Measurements from ENCODE around the gene NEUROD6.

DNA sequence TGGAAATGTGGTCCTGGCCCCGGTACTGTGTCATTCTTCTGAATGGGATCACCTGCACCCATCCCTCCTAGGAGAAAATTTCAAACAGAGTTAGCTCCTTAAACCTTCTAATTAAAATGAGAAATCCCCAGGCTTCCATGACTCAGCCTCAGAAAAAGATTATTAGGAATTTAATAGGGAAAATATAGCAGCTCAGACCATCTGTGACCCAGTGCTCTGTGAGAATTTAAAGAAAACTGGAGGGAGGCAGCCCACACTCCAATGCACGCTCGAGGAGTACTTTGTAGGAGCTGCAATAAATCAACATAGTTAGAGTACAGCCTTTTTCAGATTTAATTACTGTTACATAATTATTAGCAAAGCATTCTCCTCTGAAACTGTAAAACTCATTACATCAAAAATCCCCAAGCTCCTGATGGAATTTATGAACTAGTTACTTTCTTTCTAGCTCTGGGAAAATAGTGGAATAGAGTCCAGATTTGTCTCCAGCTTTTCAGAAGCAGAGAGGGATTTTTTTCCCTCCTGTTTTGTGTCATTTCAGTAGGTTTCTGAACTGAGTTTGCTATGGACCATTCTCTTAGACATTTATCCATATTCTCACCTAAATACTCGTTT lies 30.1 kb downstream of the NEUROD6 start:
- TF ChIP-seq CTCF (conservative IDR thresholded peaks at IDR 0.05; ENCODE audit: low read depth in 2 of 2) (no peak), EZH2phosphoT487 (IDR thresholded peaks at IDR 0.05; ENCODE audit: unreplicated experiment) (no peak), POLR2AphosphoS5 (IDR thresholded peaks at IDR 0.05; ENCODE audit: low read depth) (no peak), EZH2 (IDR thresholded peaks at IDR 0.05; ENCODE audit: low read depth, unreplicated experiment) (no peak)
- TF ChIP-seq, protein P1, sequence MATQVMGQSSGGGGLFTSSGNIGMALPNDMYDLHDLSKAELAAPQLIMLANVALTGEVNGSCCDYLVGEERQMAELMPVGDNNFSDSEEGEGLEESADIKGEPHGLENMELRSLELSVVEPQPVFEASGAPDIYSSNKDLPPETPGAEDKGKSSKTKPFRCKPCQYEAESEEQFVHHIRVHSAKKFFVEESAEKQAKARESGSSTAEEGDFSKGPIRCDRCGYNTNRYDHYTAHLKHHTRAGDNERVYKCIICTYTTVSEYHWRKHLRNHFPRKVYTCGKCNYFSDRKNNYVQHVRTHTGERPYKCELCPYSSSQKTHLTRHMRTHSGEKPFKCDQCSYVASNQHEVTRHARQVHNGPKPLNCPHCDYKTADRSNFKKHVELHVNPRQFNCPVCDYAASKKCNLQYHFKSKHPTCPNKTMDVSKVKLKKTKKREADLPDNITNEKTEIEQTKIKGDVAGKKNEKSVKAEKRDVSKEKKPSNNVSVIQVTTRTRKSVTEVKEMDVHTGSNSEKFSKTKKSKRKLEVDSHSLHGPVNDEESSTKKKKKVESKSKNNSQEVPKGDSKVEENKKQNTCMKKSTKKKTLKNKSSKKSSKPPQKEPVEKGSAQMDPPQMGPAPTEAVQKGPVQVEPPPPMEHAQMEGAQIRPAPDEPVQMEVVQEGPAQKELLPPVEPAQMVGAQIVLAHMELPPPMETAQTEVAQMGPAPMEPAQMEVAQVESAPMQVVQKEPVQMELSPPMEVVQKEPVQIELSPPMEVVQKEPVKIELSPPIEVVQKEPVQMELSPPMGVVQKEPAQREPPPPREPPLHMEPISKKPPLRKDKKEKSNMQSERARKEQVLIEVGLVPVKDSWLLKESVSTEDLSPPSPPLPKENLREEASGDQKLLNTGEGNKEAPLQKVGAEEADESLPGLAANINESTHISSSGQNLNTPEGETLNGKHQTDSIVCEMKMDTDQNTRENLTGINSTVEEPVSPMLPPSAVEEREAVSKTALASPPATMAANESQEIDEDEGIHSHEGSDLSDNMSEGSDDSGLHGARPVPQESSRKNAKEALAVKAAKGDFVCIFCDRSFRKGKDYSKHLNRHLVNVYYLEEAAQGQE (IDR thresholded peaks at IDR 0.05; ENCODE audit: unreplicated experiment): no peak

All from GM23338 (cell line).